Medulla oblongata (tissue), 1 donor: ENCODE results near the gene ZFYVE27.

Experiments
- DNase-seq: peaks from one replicate; pipeline ENCODE4 v3.0.0-alpha.2; 2015; ENCODE audit errors: extremely low spot score

The ZFYVE27 gene

DNA sequence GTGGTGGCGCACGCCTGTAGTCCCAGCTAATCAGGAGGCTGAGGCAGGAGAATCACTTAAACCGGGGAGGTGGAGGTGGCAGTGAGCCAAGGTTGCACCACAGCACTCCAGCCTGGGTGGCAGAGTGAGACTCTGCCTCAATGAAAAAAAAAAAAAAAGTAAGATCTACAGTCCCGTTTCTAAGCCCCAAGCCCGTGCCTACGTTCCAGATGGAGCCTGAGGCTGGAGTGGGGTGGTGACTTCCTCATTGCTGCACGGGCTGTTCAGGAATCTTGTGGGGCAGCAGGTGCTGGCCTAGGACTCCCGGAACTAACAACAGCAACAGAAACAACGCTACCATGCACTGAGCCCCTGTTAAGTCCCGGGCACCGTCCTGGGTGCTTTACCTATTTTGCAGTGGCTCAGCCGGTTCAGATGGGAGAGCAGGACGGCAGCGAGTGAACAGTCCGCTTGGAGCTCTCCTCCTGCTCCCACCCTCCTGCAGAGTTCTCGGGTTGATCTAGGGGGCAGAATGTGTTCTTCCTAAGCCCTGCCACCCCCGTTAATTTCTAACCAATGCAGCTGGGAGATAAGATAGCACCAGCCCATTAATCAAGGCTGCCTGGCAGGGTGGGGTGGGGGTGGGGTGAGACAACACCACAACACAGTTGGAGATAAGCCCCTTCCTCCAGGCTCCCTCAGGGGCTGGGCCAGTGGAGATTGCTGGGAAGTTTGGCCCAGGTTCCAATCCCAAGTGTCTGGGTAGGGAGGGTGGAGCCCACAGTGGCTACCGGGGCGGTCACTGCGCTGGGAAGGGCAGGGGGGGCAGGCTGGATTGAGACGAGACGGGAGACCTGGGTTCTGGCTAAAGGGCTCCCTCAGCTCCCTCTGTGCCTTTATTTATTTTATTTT, 51.9 kb downstream of the ZFYVE27 start:
- no peak for DNase-seq

- no peak for DNase-seq
Measured at GRCh38 chr10:97789770-97790397, 53.0 kb downstream of the ZFYVE27 start.

DNA sequence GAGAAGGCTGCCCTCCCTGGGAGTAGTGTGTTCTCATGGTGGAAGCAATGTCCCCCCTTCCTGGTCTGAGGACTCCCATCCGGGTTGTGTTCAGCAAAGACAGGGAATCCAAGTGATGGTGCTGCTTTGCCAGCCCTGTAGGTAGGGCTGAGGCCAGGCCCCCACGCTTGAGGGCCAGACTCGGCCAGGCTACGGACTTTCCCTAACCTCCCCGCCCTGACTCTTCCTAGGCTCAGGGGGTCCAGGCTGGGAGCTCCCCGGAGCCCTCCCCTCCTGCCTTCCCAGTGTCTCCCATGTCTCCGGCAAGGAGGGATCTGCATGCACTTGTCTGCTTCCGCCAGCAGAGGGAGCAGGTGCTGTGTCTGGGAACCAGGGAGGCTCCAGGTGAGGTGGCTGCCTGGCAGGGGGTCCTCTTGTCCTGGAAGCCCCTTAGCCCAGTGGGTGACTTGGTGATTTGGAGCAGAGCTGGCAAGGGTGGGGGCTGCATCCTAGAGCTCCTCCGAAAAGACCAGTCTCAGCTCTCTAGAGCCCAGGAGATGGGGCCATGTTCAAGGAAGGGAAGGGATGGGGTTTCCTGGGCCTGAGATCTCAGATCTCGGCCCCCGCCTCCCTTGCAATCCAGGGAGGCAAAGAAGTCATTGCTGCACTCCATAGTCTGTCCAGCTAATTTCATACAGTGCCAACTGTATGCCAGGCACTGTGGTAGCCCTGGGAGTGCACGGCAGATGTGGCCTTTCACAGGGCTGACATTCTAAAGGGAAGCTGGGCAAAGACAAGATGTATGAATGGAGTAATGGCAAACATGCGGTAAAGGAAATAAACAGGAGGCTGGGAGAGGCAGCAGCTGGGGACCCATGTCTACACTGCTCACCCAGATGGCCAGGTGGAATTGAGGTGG, 55.1 kb downstream of the ZFYVE27 start:
- DNase-seq: peak; percentile 79

GRCh38 chr10:97795886-97796285, 59.0 kb downstream of the ZFYVE27 start:
- no peak for DNase-seq

DNA sequence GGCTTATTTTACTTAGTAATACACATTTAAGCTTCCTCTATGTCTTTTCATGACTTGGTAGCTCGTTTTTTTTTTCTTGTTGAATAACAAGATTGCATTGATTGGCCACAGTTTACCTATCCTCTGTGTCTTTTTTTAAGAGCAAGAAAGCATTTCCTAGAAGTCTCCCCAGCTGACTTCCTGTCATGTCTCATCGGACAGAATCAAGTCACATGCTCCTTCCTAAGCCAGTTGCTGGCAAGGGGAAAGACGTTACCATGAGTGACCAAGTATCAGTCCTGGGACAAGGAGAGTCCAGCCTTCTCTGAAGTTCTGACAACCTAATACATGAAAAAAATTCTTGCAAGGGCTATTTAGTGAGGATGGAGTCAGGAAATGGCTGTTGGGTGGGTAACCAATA, 59.7 kb downstream of the ZFYVE27 start:
- DNase-seq: peak; percentile 12

DNA sequence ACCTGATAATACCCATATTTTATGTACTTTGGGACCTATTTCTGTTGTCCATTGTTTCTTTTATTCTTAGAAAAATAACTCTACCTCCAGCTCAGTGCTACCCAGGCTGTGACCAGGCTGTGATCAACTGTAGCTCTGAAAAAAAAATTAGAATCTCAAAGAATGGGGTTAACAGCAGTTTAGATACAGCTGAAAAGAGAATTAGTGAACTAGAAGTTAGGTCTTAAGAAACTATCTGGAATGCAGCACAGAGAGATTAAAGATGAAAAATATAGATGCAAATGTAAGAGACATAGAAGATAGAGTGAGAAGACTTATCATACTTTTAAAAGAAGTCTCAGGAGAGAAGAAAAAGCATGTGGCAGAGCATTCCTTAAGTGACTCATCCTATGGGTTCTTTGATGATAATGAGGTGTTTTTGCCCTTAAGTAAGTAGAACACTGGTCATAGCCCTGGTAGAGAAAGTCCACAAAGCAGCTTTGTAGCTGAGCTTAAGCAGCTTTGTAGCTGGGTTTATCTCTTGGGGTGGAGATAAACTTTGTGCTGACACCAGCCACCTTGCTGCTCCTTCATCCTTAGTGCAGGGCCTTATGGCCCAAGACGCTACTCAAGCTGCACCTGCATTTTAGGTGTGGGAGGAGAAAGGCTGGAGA, 62.2 kb downstream of the ZFYVE27 start:
- DNase-seq: no peak

GRCh38 chr10:97800474-97800873, 63.5 kb downstream of the ZFYVE27 start:
- no peak for DNase-seq

DNA sequence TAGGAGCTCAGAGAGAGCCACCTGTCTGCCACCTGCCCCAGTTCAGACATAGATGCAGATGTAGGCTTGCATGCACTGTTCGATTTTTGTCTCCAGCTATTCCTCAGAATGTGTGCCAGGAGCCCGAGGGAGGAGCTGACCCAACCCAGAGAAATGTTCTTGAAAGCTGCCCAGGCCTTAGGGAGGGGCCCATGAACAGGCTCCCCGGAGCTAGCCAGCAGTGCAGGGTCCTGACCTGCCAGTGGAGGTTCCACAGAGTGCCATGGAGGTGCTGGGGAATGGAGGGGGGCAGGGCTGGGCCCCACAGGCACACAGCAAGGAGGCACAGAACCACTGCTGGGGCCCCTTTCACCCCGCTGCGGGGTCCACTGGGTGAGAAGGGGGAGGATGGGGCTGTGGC, 64.5 kb downstream of the ZFYVE27 start:
- DNase-seq: no peak

DNA sequence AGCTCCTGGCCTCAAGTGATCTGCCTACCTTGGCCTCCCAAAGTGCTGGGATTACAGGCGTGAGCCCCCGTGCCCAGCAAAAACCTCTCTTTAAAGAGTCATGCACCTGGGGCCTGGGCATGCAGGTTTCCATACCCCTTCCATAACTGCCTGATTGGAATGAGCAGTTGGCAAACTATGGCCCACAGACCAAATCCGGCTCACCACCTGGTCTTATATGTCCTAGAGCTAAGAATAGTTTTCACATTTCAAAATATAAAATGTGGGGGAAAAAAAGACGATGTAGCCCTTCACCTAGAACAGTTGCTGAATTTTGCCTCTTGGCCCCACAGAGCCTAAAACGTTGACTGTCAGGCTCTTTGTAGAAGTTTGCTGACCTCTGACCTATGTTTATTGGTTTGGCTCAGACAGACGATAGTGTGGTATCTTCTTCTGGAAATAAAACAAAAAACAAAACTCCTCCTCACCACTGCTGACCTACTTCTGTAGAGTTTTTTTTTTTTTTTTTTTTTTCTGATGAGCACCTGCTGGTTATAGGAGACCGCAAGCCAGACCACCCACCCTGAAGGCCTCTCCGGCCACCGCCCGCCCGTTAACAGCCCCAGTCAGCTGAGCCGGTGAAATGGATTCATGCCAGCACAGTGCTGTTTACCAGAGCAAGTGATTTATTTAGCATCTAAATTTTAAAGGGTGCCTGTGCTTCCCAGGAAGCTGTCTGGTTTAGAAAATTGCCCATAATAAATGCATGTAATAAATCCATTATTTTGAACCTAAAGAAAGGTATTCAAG, 68.4 kb downstream of the ZFYVE27 start:
- no peak for DNase-seq

GRCh38 chr10:97805949-97806348, 69.0 kb downstream of the ZFYVE27 start:
- DNase-seq: no peak

DNA sequence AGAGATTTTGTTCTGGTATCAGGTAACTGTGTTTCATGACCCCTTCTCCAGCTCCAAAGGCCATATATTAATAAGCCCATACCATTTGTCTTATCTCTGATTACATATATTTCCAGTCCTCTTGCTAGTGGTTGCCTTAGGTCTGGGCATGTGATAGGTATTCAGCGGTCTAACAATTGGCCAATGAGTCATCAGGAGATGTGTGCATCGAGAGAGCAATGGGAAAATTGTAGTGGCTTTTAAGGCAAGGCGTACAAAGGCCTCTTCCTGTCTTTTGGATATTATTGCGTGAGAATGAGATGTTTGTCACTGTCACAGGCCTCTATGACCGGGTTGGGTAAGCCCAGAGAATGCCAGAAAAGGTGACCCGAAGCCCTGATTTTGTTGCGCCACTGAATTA, 73.5 kb downstream of the ZFYVE27 start:
- no peak for DNase-seq
